A549 treated with CpdA at 1 μM for 4 hours (cell line): ENCODE data around the gene HTN3. TPM values are rescaled to one million over a fixed set of nuclear protein-coding genes. Genes with fewer than 3 reads are reported as not detected.

Experiments used
- total RNA-seq: library from RNA; stranded (reverse); fragments of 200-300 nt; extraction: Qiagen RNA extraction; gene quantifications from 5 replicates; pipeline ENCODE4 v1.2.3, GENCODE V29; 2022; ENCODE audit warnings: low read depth

HTN3 gene
- not detected in 5 replicates for total RNA-seq

GRCh38 chr4:70028159-70028558 is at the start of gene HTN3:
Gene HTN3, plus strand, starts transcription at chr4:70028459. Its CDS starts 2,282 bp downstream, at chr4:70030741.

GRCh38 chr4:69995526-69996016 is 32.7 kb upstream of the HTN3 start, which contains the start of gene STATH:
Gene STATH, plus strand, starts transcription at chr4:69995966. Its CDS starts 2,472 bp downstream, at chr4:69998438.

DNA sequence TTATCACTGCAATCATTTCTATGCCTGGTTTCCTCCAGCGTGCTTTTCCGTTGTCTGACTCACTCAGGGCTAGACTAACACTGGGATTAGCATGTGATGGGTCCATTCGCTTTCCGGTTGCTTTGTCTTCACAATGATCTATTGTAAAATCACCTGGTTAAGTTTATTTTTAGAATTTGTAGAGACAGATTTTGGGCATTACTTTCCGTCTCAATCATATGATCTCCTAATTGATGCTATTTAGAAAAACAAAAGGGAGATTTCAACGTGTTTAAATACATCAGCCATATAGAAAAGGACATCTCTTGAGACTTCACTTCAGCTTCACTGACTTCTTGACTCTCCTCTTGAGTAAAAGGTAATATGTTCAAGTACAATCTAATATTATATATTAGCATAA is 21.9 kb downstream of the HTN3 start, which contains the start of gene HTN1:
HTN1 (plus strand) TSS at position 301 of the 400 bp plus-strand sequence. CDS start 2,639 bp downstream, outside the sequence.

Other genes starting within 250 kb of the HTN3 start
- gene SULT1E1, start 168.3 kb upstream of the HTN3 start, total RNA-seq: not detected in 5 replicates
- gene CSN1S1, start 97.4 kb upstream of the HTN3 start, total RNA-seq: not detected in 5 replicates
- gene CSN2, start 62.7 kb upstream of the HTN3 start, total RNA-seq: not detected in 5 replicates
- not detected in 5 replicates for gene STATH, start 32.5 kb upstream of the HTN3 start, total RNA-seq
- gene HTN1, start 22.0 kb downstream of the HTN3 start, total RNA-seq: not detected in 5 replicates
- not detected in 5 replicates for gene PRR27, start 125.8 kb downstream of the HTN3 start, total RNA-seq
- gene ODAM, start 167.3 kb downstream of the HTN3 start, total RNA-seq: not detected in 5 replicates
- gene FDCSP, start 197.7 kb downstream of the HTN3 start, total RNA-seq: not detected in 5 replicates
- gene CSN3, start 214.1 kb downstream of the HTN3 start, total RNA-seq: not detected in 5 replicates